Colonic mucosa (tissue), 4 donors: ENCODE data around the gene TRAK1. TPM values are rescaled to one million over a fixed set of nuclear protein-coding genes. Genes with fewer than 3 reads are reported as not detected.

Experiments
- DNase-seq: peaks from one replicate; pipeline ENCODE4 v3.0.0-alpha.2; 2020
- H3K27ac ChIP-seq: fragments of 200-600 bp; one replicate; pipeline ENCODE4 v1.8.0; 2021
- H3K27me3 ChIP-seq: fragments of 200-600 bp; one replicate; pipeline ENCODE4 v1.8.0; 2021
- H3K36me3 ChIP-seq: fragments of 200-600 bp; one replicate; pipeline ENCODE4 v1.8.0; 2021
- H3K4me1 ChIP-seq: fragments of 200-600 bp; one replicate; pipeline ENCODE4 v1.8.0; 2021; ENCODE audit warnings: mild to moderate bottlenecking
- H3K4me3 ChIP-seq: fragments of 200-600 bp; one replicate; pipeline ENCODE4 v1.8.0; 2021
- H3K9ac ChIP-seq, 2 donors: one replicate each; pipeline ENCODE4 v1.7.0; 2013; ENCODE audit warnings: control low read depth in 2 of 2, low read depth in 2 of 2, low read length in 2 of 2
- H3K9me3 ChIP-seq: fragments of 200-600 bp; one replicate; pipeline ENCODE4 v1.8.0; 2021
- intact Hi-C: fragments of 100-400 bp; cut with DNase I; formaldehyde crosslinking; loops from one replicate; pipeline ENCODE4 v1.14.1; 2022
- total RNA-seq, 2 donors: library from RNA; stranded (reverse); fragmentation: NEBNext Ultra II Directional in 1 of 2; extraction: Animal tissue kit (Norgen Biotek cat#: 25700) in 1 of 2; gene quantifications; one replicate each; pipeline ENCODE4 v1.2.1, GENCODE V29; 2021
- TF ChIP-seq, protein P1 (sequence below): fragments of 200-600 bp; IDR thresholded peaks from one replicate; pipeline ENCODE4 v1.8.0; 2022; ENCODE audit warnings: antibody characterized with exemption, mild to moderate bottlenecking
- donor health status: healthy.
- donor health status: DM: no; HTN: no; CAD: no.
- donor health status: DM: no; HTN: no; CAD: no.

Gene TRAK1
- total RNA-seq, 2 donors from 2014 or later: 58.9 to 70.3 TPM

- Histone ChIP-seq H3K9me3 (no peaks in the 10 kb centered on the region), H3K27me3 (no peaks in the 10 kb centered on the region), H3K4me1 (peaks cover 4% of the 10 kb centered on the region), H3K36me3 (no peaks in the 10 kb centered on the region), H3K27ac (no peak overlapping the region), H3K9ac (no peak overlapping the region), H3K4me3 (no peak overlapping the region)
- TF ChIP-seq, protein P1, sequence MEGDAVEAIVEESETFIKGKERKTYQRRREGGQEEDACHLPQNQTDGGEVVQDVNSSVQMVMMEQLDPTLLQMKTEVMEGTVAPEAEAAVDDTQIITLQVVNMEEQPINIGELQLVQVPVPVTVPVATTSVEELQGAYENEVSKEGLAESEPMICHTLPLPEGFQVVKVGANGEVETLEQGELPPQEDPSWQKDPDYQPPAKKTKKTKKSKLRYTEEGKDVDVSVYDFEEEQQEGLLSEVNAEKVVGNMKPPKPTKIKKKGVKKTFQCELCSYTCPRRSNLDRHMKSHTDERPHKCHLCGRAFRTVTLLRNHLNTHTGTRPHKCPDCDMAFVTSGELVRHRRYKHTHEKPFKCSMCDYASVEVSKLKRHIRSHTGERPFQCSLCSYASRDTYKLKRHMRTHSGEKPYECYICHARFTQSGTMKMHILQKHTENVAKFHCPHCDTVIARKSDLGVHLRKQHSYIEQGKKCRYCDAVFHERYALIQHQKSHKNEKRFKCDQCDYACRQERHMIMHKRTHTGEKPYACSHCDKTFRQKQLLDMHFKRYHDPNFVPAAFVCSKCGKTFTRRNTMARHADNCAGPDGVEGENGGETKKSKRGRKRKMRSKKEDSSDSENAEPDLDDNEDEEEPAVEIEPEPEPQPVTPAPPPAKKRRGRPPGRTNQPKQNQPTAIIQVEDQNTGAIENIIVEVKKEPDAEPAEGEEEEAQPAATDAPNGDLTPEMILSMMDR: peak; percentile 48
- intact Hi-C loops: loop anchor here (1.0 kb wide), 1 partner anchor 73 kb away; no protein-coding TSS in a partner anchor
- no peak for DNase-seq
Observed at GRCh38 chr3:42117175-42118008, 26.2 kb downstream of the TRAK1 start.

DNA sequence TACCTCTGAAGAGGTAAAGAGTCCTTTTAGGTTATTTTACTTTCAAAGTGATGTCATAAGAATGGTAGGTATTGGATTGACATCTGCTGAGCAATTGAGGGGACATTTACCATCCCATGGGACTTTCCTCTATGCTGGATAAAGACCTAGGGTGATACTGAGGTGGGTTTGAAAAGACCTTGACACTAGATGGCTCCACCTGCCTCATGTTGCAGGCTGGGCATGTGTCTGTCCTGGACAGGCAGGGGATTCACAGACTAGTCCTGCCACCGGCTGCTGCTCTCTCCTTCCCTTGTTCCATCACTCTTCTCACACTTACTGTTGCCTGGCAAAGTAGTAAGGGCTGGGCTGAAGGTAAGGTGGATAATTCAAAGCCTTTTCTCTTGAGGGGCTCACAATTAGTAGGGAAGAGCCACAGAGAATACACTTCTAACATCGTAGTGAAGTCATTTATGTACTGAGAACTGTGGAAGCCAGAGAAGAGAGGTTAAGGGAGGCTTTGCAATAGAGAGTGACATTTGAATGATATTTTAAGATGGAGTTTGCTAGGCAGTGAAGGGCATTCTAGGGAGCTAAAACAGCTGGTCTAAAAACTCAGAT, 27.7 kb downstream of the TRAK1 start:
- H3K9me3 ChIP-seq: no peaks in the 10 kb centered on the region
- no peak overlapping the region for H3K4me3 ChIP-seq
- H3K27me3 ChIP-seq: no peaks in the 10 kb centered on the region
- no peak overlapping the region for H3K9ac ChIP-seq
- TF ChIP-seq, protein P1: peak; percentile 26
- no peak for DNase-seq
- H3K36me3 ChIP-seq: no peaks in the 10 kb centered on the region
- no peak overlapping the region for H3K27ac ChIP-seq
- intact Hi-C loops: no loop called here
- H3K4me1 ChIP-seq: peaks cover 4% of the 10 kb centered on the region

GRCh38 chr3:42119561-42120355, 28.6 kb downstream of the TRAK1 start:
- Histone ChIP-seq H3K9ac (no peak overlapping the region), H3K4me1 (peaks cover 4% of the 10 kb centered on the region), H3K36me3 (no peaks in the 10 kb centered on the region), H3K9me3 (no peaks in the 10 kb centered on the region), H3K4me3 (no peak overlapping the region), H3K27ac (no peak overlapping the region), H3K27me3 (no peaks in the 10 kb centered on the region)
- TF ChIP-seq, protein P1: no peak
- no peak for DNase-seq
- intact Hi-C loops: no loop called here

GRCh38 chr3:42120866-42121265, 29.7 kb downstream of the TRAK1 start:
- no peaks in the 10 kb centered on the region for H3K9me3 ChIP-seq
- no peak overlapping the region for H3K9ac ChIP-seq
- no peak overlapping the region for H3K27ac ChIP-seq
- no peaks in the 10 kb centered on the region for H3K27me3 ChIP-seq
- H3K36me3 ChIP-seq: no peaks in the 10 kb centered on the region
- peaks cover 4% of the 10 kb centered on the region for H3K4me1 ChIP-seq
- intact Hi-C loops: no loop called here
- no peak for DNase-seq
- TF ChIP-seq, protein P1: no peak
- no peak overlapping the region for H3K4me3 ChIP-seq

DNA sequence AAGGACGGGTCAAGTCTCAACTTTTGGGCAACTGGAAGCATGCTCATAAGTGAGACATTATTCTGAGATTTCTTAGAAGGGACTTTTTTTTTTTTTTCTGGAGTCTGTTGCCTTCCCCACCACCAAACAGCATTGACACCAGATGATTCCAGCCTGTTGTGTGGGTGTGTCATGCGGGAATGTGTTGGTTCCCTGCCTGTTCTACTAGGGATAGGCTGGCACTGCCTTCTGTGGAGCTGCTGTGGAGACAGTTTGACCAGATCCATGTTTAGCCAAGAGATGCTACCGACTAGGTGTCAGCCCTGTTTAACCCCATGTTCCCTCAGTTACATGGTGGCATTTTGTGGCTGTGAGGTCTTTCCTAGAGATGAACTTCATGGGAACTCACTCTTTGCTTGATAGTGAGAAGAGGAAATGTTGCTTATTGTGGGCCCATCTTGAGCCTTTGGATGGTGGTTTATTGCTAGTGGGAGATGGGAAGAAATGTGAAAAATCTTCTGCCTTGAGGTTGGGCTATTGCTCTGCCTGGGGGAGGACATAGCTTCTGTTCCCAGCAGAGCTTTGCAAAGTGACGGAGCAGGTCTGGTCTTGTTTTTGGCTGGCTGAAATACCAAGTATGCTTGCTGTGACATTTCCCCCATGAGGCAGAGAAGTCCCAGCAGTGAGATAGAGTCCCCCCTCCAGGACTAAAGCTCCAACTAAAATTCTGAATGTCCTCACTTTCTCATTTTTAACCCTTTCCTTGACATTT, 31.3 kb downstream of the TRAK1 start:
- Histone ChIP-seq H3K4me3 (no peak overlapping the region), H3K9ac (peak overlapping the region in 1 of 2 donors; percentile 15), H3K27ac (no peak overlapping the region), H3K36me3 (no peaks in the 10 kb centered on the region), H3K27me3 (no peaks in the 10 kb centered on the region), H3K4me1 (peaks cover 4% of the 10 kb centered on the region), H3K9me3 (no peaks in the 10 kb centered on the region)
- TF ChIP-seq, protein P1: no peak
- intact Hi-C loops: no loop called here
- no peak for DNase-seq
